Caco-2 (cell line): ENCODE data around the gene TIAM1. TPM values are rescaled to one million over a fixed set of nuclear protein-coding genes. Genes with fewer than 3 reads are reported as not detected.

Experiments used
- BruUV-seq: library from RNA; stranded (reverse); fragments of 400-500 nt; replicated peaks from 2 replicates; lab custom pipeline; 2021; lab: Mats Ljungman, UMichigan
- CTCF ChIA-PET: fragments of 300-600 bp; sonication (Branson Sonifier 250); formaldehyde crosslinking; loops from one replicate; lab custom pipeline; 2022; ENCODE audit warnings: antibody characterized with exemption; lab: Charles Lee
- POLR2A ChIA-PET: fragments of 300-600 bp; sonication (Branson Sonifier 250); formaldehyde crosslinking; loops from one replicate; lab custom pipeline; 2022; ENCODE audit warnings: antibody characterized with exemption; lab: Charles Lee
- DNase-seq, 2 experiments: peaks; one replicate each; pipeline versions ENCODE4 v3.0.0 to v3.0.0-alpha.2; 2020 to 2022
- H3K27me3 ChIP-seq: replicated peaks from 2 replicates; pipeline ENCODE4 v1.6.0; 2011; ENCODE audit warnings: low read length; ENCODE audit not compliant: control insufficient read depth, insufficient read depth
- H3K36me3 ChIP-seq: 2 replicates; pipeline ENCODE4 v1.5.1; 2011; ENCODE audit warnings: low read length; ENCODE audit not compliant: control insufficient read depth, insufficient read depth
- H3K4me1 ChIP-seq: fragments of 250-450 bp; sonication (Bioruptor Pico); 2 replicates; pipeline ENCODE4 v1.5.1; 2020; ENCODE audit warnings: mild to moderate bottlenecking
- H3K4me3 ChIP-seq: 2 replicates; pipeline ENCODE4 v1.5.1; 2011; ENCODE audit warnings: low read depth, mild to moderate bottlenecking, control low read depth, low read length
- H3K9me3 ChIP-seq: fragments of 250-450 bp; sonication (Bioruptor Pico); 2 replicates; pipeline ENCODE4 v1.5.1; 2020; ENCODE audit warnings: mild to moderate bottlenecking, moderate library complexity
- H3K27ac Mint-ChIP-seq: one replicate; pipeline ENCODE4 v1.8.0; 2022; ENCODE audit warnings: mixed read lengths; ENCODE audit not compliant: unreplicated experiment
- H3K27me3 Mint-ChIP-seq: one replicate; pipeline ENCODE4 v1.8.0; 2022; ENCODE audit warnings: mixed read lengths; ENCODE audit not compliant: insufficient read depth, unreplicated experiment
- H3K36me3 Mint-ChIP-seq: one replicate; pipeline ENCODE4 v1.8.0; 2022; ENCODE audit warnings: mild to moderate bottlenecking, mixed read lengths; ENCODE audit not compliant: insufficient read depth, unreplicated experiment
- H3K4me1 Mint-ChIP-seq: one replicate; pipeline ENCODE4 v1.8.0; 2022; ENCODE audit warnings: low read depth, mixed read lengths; ENCODE audit not compliant: unreplicated experiment
- H3K4me3 Mint-ChIP-seq: one replicate; pipeline ENCODE4 v1.8.0; 2022; ENCODE audit warnings: mild to moderate bottlenecking, moderate library complexity, mixed read lengths; ENCODE audit not compliant: unreplicated experiment
- H3K9me3 Mint-ChIP-seq: one replicate; pipeline ENCODE4 v1.8.0; 2022; ENCODE audit warnings: mixed read lengths; ENCODE audit not compliant: unreplicated experiment
- intact Hi-C: fragments of 100-400 bp; cut with micrococcal nuclease; formaldehyde crosslinking; loops from one replicate; pipeline ENCODE4 v1.10.0; 2022; ENCODE audit not compliant: unreplicated experiment
- total RNA-seq: library from RNA; stranded (reverse); gene quantifications from 2 replicates; pipeline ENCODE4 v1.2.3, GENCODE V29; 2022
- TF ChIP-seq, protein P1 (sequence below), 2 experiments: fragments of 200-600 bp in 1 of 2; IDR thresholded peaks; 1 replicate in 1 of 2; 2 replicates in 1 of 2; pipeline versions ENCODE4 v1.5.1 to v1.8.0; 2011 to 2022; ENCODE audit warnings: antibody characterized with exemption in 1 of 2, control low read depth in 1 of 2, inconsistent platforms in 1 of 2, low read depth in 1 of 2, low read length in 1 of 2, mild to moderate bottlenecking in 1 of 2, moderate library complexity in 1 of 2; ENCODE audit not compliant: insufficient read depth in 1 of 2, severe bottlenecking in 1 of 2, unreplicated experiment in 1 of 2

The TIAM1 gene
- total RNA-seq, 1 experiment from 2014 or later, result 5.2 TPM

DNA sequence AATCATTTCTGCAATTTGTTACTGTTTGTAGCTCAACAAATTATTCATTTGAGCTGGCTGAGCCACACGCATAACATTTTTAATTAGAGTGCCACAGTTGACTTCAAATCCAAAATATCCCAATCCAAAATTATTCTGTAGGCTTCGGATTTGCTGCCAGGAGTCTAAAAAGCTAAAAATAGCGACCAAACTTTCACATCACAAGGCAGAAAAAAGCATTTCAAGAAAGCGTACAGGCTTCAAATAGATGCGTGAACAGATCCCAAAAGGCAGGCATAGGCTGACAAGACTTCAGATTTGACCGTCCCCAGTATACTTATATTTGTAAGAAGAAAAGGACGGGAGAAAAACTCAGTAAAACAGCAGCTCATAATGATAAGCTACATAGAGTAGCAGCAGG is 24.3 kb upstream of the TIAM1 start:
- Histone ChIP-seq H3K27me3 (no peaks in the 10 kb centered on the region), H3K4me1 (no peaks in the 10 kb centered on the region), H3K9me3 (no peaks in the 10 kb centered on the region), H3K36me3 (no peaks in the 10 kb centered on the region), H3K4me3 (no peak overlapping the region)
- no peaks in the 10 kb centered on the region for H3K9me3 Mint-ChIP-seq
- no peaks in the 10 kb centered on the region for H3K27me3 Mint-ChIP-seq
- H3K27ac Mint-ChIP-seq, result no peak overlapping the region
- H3K36me3 Mint-ChIP-seq, result no peaks in the 10 kb centered on the region
- TF ChIP-seq, protein P1, sequence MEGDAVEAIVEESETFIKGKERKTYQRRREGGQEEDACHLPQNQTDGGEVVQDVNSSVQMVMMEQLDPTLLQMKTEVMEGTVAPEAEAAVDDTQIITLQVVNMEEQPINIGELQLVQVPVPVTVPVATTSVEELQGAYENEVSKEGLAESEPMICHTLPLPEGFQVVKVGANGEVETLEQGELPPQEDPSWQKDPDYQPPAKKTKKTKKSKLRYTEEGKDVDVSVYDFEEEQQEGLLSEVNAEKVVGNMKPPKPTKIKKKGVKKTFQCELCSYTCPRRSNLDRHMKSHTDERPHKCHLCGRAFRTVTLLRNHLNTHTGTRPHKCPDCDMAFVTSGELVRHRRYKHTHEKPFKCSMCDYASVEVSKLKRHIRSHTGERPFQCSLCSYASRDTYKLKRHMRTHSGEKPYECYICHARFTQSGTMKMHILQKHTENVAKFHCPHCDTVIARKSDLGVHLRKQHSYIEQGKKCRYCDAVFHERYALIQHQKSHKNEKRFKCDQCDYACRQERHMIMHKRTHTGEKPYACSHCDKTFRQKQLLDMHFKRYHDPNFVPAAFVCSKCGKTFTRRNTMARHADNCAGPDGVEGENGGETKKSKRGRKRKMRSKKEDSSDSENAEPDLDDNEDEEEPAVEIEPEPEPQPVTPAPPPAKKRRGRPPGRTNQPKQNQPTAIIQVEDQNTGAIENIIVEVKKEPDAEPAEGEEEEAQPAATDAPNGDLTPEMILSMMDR (IDR thresholded peaks at IDR 0.05; ENCODE audit: insufficient read depth in 1 of 2, low read depth in 1 of 2, low read length in 1 of 2, severe bottlenecking in 1 of 2, unreplicated experiment in 1 of 2), result no peak
- intact Hi-C loops, result no loop called here
- ChIA-PET POLR2A (no interaction called here), CTCF (no interaction called here)
- BruUV-seq, result no TSS peak
- H3K4me3 Mint-ChIP-seq, result no peak overlapping the region
- no peak for DNase-seq
- no peaks in the 10 kb centered on the region for H3K4me1 Mint-ChIP-seq

- H3K4me1 ChIP-seq, result no peaks in the 10 kb centered on the region
- H3K9me3 ChIP-seq, result no peaks in the 10 kb centered on the region
- CTCF ChIA-PET, result no interaction called here
- no peaks in the 10 kb centered on the region for H3K36me3 Mint-ChIP-seq
- H3K4me3 Mint-ChIP-seq, result no peak overlapping the region
- H3K4me3 ChIP-seq, result no peak overlapping the region
- TF ChIP-seq, protein P1 (IDR thresholded peaks at IDR 0.05; ENCODE audit: insufficient read depth in 1 of 2, low read depth in 1 of 2, low read length in 1 of 2, severe bottlenecking in 1 of 2, unreplicated experiment in 1 of 2), result no peak
- no peaks in the 10 kb centered on the region for H3K9me3 Mint-ChIP-seq
- no peaks in the 10 kb centered on the region for H3K36me3 ChIP-seq
- DNase-seq, result no peak
- H3K27me3 Mint-ChIP-seq, result no peaks in the 10 kb centered on the region
- POLR2A ChIA-PET, result no interaction called here
- no peaks in the 10 kb centered on the region for H3K27me3 ChIP-seq
- intact Hi-C loops, result no loop called here
- no TSS peak for BruUV-seq
- H3K4me1 Mint-ChIP-seq, result no peaks in the 10 kb centered on the region
- H3K27ac Mint-ChIP-seq, result no peak overlapping the region
Observed at GRCh38 chr21:31367801-31368200, 23.7 kb upstream of the TIAM1 start.

DNA sequence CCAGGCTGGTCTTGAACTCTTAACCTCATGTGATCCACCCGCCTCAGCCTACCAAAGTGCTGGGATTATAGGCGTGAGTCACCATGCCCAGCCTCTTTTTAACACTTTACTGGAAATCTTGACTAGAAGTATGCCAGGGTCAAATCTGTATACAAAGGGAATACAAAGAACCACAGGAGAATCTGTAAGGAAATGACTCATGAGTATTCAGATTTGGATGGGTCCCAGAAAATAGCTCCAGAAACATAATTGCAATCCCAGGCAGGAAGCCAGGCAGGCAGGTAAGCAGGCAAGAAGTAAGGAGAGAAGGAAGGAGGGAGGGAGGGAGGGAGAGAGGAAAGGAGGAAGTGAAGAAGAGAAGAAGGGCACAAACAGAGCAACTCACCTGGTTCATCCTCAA is 22.8 kb upstream of the TIAM1 start:
- no peaks in the 10 kb centered on the region for H3K36me3 Mint-ChIP-seq
- no peaks in the 10 kb centered on the region for H3K27me3 ChIP-seq
- no peaks in the 10 kb centered on the region for H3K4me1 ChIP-seq
- H3K27ac Mint-ChIP-seq, result no peak overlapping the region
- no peaks in the 10 kb centered on the region for H3K36me3 ChIP-seq
- intact Hi-C loops, result no loop called here
- H3K9me3 Mint-ChIP-seq, result no peaks in the 10 kb centered on the region
- H3K9me3 ChIP-seq, result no peaks in the 10 kb centered on the region
- no peak overlapping the region for H3K4me3 Mint-ChIP-seq
- DNase-seq, result no peak
- no TSS peak for BruUV-seq
- no peak overlapping the region for H3K4me3 ChIP-seq
- H3K4me1 Mint-ChIP-seq, result no peaks in the 10 kb centered on the region
- ChIA-PET POLR2A (no interaction called here), CTCF (no interaction called here)
- TF ChIP-seq, protein P1 (IDR thresholded peaks at IDR 0.05; ENCODE audit: insufficient read depth in 1 of 2, low read depth in 1 of 2, low read length in 1 of 2, severe bottlenecking in 1 of 2, unreplicated experiment in 1 of 2), result no peak
- H3K27me3 Mint-ChIP-seq, result no peaks in the 10 kb centered on the region
